A549 treated with AZD2906 at 1 μM for 4 hours (cell line): ENCODE data around the gene ATP6V0E2. TPM values are rescaled to one million over a fixed set of nuclear protein-coding genes. Genes with fewer than 3 reads are reported as not detected.

Experiments
- total RNA-seq: library from RNA; stranded (reverse); fragments of 200-300 nt; extraction: Qiagen RNA extraction; gene quantifications from 5 replicates; pipeline ENCODE4 v1.2.3, GENCODE V29; 2022

ATP6V0E2 gene
- 51.5 to 62.3 TPM (median 61.1 TPM) in 5 replicates for total RNA-seq

GRCh38 chr7:149873074-149873969 lies at the start of gene ATP6V0E2:
ATP6V0E2 (plus strand) TSS chr7:149873969; CDS start chr7:149874066, 97 bp downstream.

GRCh38 chr7:149838224-149838991 lies 35.4 kb upstream of the ATP6V0E2 start, which contains the start of gene ZNF862:
ZNF862 (plus strand) TSS chr7:149838375; CDS start chr7:149838612, 237 bp downstream.

Other genes with a start within 250 kb of the ATP6V0E2 start
- gene ZNF467, start 100.4 kb upstream of the ATP6V0E2 start, total RNA-seq = 0.92 to 1.6 TPM (median 1.2 TPM) in 5 replicates
- gene ZNF862, start 35.6 kb upstream of the ATP6V0E2 start, total RNA-seq = 2.3 to 3.4 TPM (median 2.7 TPM) in 5 replicates